Upper lobe of right lung (tissue), 1 donor: ENCODE measurements around the gene ACTG2. TPM values are rescaled to one million over a fixed set of nuclear protein-coding genes. Genes with fewer than 3 reads are reported as not detected.
A peak's percentile ranks its signal among the peaks of the same experiment; 100 is the strongest.

Experiments
- ATAC-seq: fragments of 200-7000 bp; cut with Tn5 transposase; one replicate; pipeline ENCODE4 v1.9.1; 2020; ENCODE audit warnings: mild to moderate bottlenecking, moderate library complexity
- DNase-seq: peaks from one replicate; pipeline ENCODE4 v3.0.0-alpha.2; 2020
- H3K27ac ChIP-seq: fragments of 200-600 bp; one replicate; pipeline ENCODE4 v1.8.0; 2022
- H3K27me3 ChIP-seq: fragments of 200-600 bp; one replicate; pipeline ENCODE4 v1.8.0; 2022; ENCODE audit warnings: mild to moderate bottlenecking
- H3K36me3 ChIP-seq: fragments of 200-600 bp; one replicate; pipeline ENCODE4 v1.8.0; 2022
- H3K4me1 ChIP-seq: fragments of 200-600 bp; one replicate; pipeline ENCODE4 v1.8.0; 2022
- H3K4me3 ChIP-seq: fragments of 200-600 bp; one replicate; pipeline ENCODE4 v1.8.0; 2022; ENCODE audit warnings: mild to moderate bottlenecking
- H3K9me3 ChIP-seq: fragments of 200-600 bp; one replicate; pipeline ENCODE4 v1.8.0; 2022
- intact Hi-C: fragments of 100-400 bp; cut with DNase I; formaldehyde crosslinking; loops from one replicate; pipeline ENCODE4 v1.11.0; 2022
- total RNA-seq: library from RNA; stranded (reverse); fragmentation: NEBNext Ultra II Directional; extraction: Animal tissue kit (Norgen Biotek cat#: 25700); gene quantifications from one replicate; pipeline ENCODE4 v1.2.1, GENCODE V29; 2021
- TF ChIP-seq, protein P1 (sequence below): fragments of 200-600 bp; IDR thresholded peaks from one replicate; pipeline ENCODE4 v1.8.0; 2022; ENCODE audit warnings: antibody characterized with exemption
- donor health status: DM: no; HTN: yes; CAD: no; lungs with severe emphysema.

ACTG2 gene
- total RNA-seq, 1 donor from 2014 or later = 37.9 TPM

DNA sequence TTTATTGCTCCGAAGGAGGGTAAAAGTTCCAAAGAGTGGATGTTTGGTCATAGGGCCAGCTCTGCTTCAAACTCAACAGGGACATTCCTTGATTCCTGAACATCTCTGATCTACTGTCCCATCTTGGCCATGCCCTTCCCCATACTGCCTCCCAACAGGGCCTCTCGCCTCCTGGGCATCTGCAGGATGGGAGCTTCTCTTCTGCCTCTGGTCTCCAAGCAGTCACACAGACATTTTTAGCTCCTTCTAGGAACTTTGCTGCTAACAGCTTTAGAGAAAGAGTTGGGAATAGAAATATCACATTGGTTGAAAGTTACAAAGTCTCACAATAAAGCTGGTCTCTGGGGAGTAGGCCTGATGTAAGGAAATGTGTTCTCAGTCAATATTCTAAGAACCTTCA lies 24.5 kb downstream of the ACTG2 start:
- no peak for DNase-seq
- no peaks in the 10 kb centered on the region for H3K9me3 ChIP-seq
- H3K4me1 ChIP-seq = no peaks in the 10 kb centered on the region
- no peaks in the 10 kb centered on the region for H3K27me3 ChIP-seq
- ATAC-seq = no peak
- H3K36me3 ChIP-seq = no peaks in the 10 kb centered on the region
- intact Hi-C loops = no loop called here
- no peak overlapping the region for H3K27ac ChIP-seq
- no peak overlapping the region for H3K4me3 ChIP-seq
- TF ChIP-seq, protein P1, sequence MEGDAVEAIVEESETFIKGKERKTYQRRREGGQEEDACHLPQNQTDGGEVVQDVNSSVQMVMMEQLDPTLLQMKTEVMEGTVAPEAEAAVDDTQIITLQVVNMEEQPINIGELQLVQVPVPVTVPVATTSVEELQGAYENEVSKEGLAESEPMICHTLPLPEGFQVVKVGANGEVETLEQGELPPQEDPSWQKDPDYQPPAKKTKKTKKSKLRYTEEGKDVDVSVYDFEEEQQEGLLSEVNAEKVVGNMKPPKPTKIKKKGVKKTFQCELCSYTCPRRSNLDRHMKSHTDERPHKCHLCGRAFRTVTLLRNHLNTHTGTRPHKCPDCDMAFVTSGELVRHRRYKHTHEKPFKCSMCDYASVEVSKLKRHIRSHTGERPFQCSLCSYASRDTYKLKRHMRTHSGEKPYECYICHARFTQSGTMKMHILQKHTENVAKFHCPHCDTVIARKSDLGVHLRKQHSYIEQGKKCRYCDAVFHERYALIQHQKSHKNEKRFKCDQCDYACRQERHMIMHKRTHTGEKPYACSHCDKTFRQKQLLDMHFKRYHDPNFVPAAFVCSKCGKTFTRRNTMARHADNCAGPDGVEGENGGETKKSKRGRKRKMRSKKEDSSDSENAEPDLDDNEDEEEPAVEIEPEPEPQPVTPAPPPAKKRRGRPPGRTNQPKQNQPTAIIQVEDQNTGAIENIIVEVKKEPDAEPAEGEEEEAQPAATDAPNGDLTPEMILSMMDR = no peak

DNA sequence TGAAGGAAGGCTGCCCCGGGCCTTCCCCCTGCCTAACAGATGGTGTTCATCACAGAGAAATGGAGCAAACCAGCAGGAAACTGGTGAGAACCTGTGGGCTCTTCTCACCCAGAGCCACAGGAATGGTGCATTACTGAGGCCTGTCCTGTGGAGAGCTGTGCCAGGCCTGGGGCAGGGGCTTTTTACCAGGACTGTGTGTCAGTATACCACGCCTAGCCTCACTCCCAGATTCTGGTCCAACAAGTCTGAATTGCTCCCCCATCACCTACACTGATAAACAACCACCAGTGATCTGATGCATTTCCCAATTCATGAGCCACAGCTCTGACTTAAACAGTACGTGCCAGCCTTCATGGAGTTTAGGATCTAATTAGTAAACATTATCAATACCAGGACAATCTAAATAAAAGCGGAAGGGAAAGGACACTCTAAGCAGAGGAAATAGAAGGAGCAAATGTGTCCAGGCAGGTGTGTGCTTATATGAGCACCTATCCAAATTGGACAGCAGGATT lies 24.9 kb downstream of the ACTG2 start:
- no peak for DNase-seq
- Histone ChIP-seq H3K36me3 (no peaks in the 10 kb centered on the region), H3K27me3 (no peaks in the 10 kb centered on the region), H3K27ac (no peak overlapping the region), H3K4me1 (no peaks in the 10 kb centered on the region), H3K9me3 (no peaks in the 10 kb centered on the region), H3K4me3 (no peak overlapping the region)
- intact Hi-C loops = no loop called here
- TF ChIP-seq, protein P1 = no peak
- ATAC-seq = no peak

DNA sequence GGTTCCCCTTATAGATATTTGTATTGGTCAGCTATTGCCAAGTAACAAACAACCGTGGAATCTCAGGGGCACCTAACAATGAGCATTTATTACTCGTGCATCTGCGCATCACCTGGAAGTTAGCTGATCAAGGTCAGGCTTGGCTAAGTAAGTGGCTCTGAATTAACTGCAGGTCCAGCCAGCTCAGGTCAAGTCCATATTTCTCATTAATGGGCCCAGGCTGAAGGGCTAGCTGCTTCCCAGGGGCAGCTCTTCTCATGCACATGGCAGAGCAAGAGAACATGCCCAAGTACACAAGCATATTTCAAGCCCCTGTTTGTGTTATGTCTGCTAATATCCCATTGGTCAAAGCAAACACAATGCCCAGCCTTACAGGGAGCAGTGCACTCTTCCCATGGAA lies 26.0 kb downstream of the ACTG2 start:
- intact Hi-C loops = no loop called here
- TF ChIP-seq, protein P1 = no peak
- H3K4me1 ChIP-seq = no peaks in the 10 kb centered on the region

DNA sequence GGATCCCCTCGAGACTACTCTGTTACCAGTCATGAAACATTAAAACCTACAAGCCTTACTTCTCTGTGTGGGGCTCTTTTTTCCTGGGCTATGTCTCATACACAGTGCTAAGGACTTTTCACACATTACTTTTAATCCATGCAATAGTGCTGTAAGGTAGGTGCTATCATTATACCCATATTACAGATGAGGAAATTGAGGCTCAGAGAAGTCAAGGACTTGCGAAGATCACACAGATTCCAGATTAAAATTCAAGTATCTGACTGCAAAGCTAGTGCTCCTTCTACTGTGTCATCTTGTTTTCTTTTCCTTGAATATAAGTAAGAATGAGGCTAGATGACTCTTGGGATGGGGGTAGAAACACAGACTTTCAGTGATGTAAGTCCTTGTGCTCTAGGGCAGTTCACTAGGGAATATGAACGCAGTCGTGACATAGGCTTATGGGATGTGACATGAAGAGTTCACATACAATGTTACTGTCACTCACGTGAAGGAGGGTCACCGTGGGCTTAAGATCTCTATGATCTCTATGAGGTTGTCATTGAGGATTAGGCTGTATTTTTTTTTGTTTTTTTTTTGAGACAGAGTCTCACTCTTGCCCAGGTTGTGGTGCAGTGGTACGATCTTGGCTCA lies 26.9 kb downstream of the ACTG2 start:
- Histone ChIP-seq H3K27me3 (no peaks in the 10 kb centered on the region), H3K4me1 (no peaks in the 10 kb centered on the region), H3K4me3 (no peak overlapping the region), H3K27ac (no peak overlapping the region), H3K36me3 (no peaks in the 10 kb centered on the region), H3K9me3 (no peaks in the 10 kb centered on the region)
- no peak for ATAC-seq
- no peak for DNase-seq
- TF ChIP-seq, protein P1 = no peak
- intact Hi-C loops = no loop called here

More for the DNA sequence above, 26.0 kb downstream of the ACTG2 start:
- Histone ChIP-seq H3K27ac (no peak overlapping the region), H3K36me3 (no peaks in the 10 kb centered on the region), H3K9me3 (no peaks in the 10 kb centered on the region), H3K27me3 (no peaks in the 10 kb centered on the region), H3K4me3 (no peak overlapping the region)
- ATAC-seq (no peak), DNase-seq (no peak)

DNA sequence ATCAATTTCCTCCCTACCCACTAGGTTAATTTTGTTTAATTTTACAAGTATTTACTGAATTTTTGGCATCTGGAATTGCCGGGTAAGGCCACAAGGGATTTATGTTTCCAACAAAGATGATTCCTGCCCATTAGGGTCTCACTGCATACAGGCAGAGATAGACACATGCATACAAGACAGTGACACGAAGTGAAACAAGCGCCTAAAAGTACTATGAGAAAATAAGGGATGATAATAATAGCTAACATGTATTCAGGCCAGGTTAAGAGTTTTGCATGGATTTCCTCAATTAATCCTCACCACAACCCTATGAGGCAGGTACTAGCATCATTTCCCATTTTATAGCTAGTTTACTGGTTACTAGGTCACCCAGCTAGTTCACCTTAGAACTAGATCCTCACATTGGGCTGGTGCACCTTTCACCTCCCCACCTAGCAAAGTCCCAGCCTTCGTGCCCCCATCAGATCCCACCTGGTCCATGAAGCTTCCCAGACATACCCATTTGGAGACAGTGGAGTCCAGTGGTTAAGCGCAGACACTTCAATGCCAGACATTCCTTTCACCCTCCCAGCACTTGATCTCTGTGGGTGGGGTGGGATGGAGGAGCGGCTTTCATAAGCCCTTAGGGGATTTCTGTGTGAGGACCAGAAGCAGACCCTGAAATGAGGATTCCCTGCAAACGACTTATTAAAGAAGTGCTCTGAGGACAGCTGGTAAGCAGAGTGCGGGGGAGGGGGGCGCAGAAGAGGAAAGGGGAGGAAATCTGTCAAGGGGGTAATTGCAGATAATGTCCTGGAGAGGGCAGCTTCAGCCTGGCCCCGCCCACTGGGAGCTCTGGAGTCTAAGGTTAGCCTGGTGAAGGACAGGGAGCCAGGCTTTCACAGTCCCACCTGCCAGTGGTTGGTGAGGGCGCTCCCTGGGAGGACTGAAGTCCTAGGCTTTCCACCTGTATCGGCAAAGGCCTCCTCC lies 28.1 kb downstream of the ACTG2 start:
- peak; percentile 75 for DNase-seq
- no peaks in the 10 kb centered on the region for H3K9me3 ChIP-seq
- H3K27ac ChIP-seq = no peak overlapping the region
- no peaks in the 10 kb centered on the region for H3K27me3 ChIP-seq
- ATAC-seq = peak; percentile 77
- H3K36me3 ChIP-seq = no peaks in the 10 kb centered on the region
- no peaks in the 10 kb centered on the region for H3K4me1 ChIP-seq
- no peak overlapping the region for H3K4me3 ChIP-seq
- intact Hi-C loops = no loop called here
- TF ChIP-seq, protein P1 = peak; percentile 31
